GM21515 (cell line): ENCODE measurements around the gene PPIP5K1.
"Not testable (repeated sequence)": the region's sequence is repeated elsewhere in the genome, so short reads cannot be mapped to it uniquely, and the experiment has no call there.

ENCODE experiments used
- ATAC-seq: cut with Tn5 transposase; IDR thresholded peaks from one replicate; pipeline ENCODE4 v1.9.1; 2021; ENCODE audit not compliant: unreplicated experiment

Gene PPIP5K1

DNA sequence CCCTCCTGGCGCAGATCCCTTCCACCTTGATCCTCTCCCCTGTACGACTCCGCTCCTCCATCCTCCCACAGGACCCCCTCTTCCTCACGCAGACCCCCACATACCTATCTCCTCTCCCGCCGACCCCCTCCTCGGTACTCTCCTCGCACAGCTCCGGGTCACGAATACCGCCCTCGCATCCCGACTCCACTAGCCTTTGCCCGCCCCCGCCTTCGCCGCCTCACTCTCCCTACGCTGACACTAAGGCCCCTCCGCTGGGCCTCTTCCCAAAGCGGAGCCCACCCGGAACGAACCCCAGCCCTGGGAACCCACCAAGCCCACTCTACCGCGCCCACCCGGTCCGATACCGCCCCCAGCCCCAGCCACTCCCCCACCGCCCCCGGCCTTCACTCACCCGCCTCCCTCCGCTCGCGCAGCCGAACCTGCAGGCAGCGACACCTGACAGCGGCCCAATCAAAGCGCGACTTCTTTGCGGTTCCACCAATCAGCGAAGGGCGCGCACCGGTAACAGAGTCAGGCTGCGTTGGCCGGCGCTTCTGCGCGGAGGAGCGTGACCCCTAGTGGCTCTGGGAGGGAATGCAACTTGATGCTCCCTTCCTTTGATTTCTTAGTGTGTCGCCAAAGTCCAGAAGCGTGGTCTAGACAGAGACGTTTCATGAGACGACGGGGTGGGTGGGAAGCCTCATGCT, at the start of gene PPIP5K1:
PPIP5K1 (minus strand) TSS at position 431 of the 689 bp plus-strand sequence. CDS start 5,704 bp downstream, outside the sequence.
- ATAC-seq, result peak; percentile 84

DNA sequence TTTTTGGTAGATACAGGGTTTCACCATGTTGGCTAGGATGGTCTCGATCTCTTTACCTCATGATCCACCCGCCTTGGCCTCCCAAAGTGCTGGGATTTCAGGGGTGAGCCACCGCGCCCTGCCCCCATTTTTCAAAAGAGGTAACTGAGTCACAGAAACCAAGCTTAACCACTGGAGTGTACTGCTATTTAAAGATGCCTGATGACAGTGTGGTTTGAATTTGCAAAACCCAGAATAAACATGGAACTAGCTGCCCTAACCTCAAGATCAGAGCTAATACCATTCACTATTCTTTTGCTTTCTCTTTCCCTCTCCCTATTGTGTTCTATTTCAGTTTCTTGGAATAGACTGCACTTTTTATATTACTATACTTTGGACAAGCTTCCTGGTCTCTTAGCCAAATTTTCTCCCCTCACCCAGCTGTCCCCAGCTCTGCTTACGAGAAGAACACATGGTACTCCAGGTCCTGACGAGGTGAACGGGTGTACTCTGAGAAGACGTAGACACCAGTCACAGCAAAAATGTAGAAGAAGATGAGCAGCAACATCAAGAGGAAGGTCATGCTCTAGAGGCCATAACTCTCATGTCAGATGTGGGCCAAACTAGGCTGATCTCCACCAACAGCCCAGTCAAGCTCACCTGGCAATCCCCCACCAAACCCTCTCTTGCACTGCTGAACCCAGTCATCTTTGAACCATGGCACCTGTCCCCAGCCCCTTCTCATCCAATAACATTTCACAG, 48.6 kb upstream of the PPIP5K1 start:
- ATAC-seq, result not testable (repeated sequence)

DNA sequence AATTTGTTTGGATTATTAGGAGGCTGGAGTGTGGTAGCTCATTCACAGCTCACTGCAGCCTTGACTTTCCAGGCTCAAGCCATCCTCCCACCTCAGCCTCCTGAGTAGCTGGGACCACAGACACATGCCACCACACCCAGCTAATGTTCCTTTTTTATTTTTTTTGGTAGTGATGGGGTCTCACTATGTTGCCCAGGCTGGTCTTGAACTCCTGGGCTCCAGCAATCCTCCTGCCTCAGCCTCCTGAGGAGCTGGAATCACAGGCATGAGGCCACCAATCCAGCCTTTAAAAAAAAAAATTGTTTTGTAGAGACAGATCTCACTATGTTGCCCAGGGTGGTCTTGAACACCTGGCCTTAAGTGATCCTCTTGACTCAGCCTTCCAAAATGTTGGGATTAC, 36.9 kb upstream of the PPIP5K1 start:
- ATAC-seq, result not testable (repeated sequence)

DNA sequence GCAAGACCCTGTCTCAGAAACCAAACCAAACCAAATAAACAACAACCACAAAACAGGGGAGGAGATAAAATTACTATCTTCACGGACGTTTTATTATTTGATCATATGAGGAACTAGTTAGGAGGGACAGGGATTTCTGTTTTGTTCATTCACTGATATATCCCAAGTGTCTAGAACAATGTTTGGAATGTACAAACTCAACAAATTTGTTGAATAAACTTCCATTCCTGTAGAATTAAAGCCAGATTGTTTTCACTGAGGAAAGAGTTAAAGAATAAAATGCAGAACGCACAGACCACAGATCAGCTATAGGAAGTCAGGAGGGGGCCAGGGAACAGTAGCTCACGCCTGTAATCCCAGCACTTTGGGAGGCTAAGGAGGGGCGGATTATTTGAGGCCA, 35.1 kb upstream of the PPIP5K1 start:
- ATAC-seq, result no peak

DNA sequence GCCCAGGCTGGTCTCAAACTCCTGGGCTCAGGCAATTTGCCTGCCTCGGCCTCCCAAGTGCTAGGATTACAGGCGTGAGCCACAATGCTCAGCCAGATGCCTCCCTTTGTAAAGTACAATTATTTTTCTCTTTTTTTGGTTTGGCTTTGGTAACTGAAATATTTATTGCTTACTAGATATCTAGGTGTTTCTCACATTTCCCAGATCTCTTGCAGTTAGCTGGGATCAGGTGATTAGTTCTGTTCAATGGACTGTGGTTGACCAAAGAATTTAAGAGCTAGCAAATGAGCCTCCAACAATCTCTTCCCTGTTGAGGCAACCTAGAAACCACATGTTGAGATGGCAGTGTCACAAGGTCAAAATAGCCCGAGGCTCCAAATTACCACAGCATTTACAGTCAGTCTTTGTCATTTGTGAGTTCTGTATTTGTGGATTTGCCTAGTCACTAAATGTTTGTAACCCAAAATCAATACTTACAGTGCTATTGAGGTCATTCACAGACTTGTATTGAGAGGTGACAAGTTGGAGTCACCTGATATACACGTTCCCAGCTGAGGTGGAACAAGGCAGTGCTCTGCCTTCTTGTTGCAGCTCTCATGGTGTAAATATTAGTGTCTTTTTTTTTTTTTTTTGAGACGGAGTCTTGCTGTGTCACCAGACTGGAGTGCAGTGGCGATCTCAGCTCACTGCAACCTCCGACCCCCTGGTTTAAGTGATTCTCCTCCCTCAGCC, 32.2 kb upstream of the PPIP5K1 start:
- not testable (repeated sequence) for ATAC-seq

DNA sequence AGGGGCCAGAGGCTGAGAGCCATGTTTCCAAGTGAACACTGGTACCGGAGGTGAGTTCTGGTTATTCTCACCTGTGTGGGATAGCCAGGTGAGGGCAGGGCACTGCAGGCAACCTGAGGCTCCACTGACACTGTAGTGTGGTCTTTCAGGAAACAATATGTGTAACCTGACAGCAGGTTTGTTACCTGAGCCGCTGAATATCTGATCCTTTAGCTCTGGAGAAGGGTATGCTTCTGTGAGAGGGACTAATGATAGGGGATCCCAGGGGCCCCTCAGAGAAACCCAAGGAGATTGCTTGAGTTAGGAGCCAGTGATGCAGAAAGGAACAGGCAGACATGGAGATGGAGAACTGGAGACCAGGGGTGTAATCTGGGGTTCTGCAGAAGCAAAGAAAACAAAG, 28.7 kb upstream of the PPIP5K1 start, which contains the start of gene STRC:
STRC (minus strand) TSS at position 101 of the 400 bp plus-strand sequence; CDS start at position 23, 78 bp downstream.
- ATAC-seq, result not testable (repeated sequence)

DNA sequence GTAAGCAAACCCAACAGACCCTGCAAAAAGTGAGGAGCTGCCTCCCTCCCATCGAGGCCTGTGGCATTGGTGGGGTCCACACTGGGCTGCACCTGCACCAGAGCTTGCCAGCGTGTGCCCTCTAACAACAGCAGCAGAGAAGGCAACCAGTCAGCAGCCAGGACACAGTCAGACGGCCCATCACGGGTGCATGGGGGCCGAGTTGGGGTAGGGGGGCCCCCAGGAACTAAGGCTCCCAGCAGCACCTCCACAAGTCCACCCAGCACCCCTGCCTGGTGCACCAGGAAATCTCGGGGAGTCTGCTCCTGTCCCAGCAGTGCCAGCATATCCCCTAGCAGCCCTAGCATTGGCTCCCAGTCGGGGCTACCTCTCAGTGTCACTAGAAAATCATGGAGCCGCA, 27.7 kb upstream of the PPIP5K1 start:
- not testable (repeated sequence) for ATAC-seq

DNA sequence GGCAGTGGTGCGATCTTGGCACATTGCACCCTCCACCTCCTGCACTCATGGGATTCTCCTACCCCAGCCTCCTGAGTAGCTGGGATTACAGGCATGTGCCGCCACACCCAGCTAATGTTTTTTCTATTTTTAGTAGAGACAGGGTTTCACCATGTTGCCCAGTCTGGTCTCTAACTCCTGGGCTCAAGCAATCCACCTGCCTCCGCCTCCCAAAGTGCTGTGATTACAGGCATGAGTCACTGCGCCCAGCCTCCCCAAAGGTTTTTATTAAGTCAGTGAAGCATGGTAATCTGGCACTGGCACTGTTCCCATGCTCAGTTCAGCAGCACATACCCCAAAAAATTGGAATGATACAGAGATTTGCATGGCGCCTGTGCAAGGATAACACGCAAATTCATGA, 12.2 kb upstream of the PPIP5K1 start:
- not testable (repeated sequence) for ATAC-seq

DNA sequence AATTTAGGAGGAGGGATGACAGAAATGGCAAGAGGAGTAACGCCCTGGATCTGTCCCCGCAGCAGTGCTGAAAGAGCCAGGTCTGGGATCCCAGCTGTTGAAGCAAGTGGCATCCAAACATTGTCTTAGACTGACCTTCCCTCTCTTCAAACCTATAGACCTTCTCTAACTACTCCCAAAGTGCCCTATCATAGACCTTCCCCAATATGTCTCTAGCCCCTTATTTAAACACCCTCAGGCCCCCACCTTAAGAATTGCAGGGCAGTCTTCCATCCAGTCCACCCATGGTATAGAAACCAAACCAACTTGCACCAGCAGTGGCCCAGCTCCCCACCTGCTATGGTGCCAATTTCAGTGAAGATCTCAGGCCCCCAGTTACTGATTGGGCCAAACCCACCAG, 10.2 kb upstream of the PPIP5K1 start:
- not testable (repeated sequence) for ATAC-seq

DNA sequence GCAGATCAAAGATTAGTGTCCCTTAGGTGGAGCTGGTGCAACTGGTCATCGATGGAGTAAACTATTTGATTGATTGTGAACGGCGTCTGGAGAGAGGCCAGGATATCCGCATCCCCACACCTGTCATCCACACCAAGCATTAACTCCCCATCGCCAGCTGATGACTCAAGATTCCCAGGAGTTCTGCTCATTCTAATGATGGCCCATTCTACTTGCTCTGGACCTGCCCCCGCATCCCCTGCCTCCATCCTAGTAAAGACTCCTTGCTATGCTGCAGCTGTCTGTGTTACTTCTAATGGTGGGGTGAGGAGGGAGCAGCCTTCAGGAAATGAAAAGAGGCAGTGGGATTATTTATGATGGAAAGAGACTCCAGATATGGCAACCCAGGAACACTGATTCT, 9.1 kb upstream of the PPIP5K1 start:
- ATAC-seq, result not testable (repeated sequence)

DNA sequence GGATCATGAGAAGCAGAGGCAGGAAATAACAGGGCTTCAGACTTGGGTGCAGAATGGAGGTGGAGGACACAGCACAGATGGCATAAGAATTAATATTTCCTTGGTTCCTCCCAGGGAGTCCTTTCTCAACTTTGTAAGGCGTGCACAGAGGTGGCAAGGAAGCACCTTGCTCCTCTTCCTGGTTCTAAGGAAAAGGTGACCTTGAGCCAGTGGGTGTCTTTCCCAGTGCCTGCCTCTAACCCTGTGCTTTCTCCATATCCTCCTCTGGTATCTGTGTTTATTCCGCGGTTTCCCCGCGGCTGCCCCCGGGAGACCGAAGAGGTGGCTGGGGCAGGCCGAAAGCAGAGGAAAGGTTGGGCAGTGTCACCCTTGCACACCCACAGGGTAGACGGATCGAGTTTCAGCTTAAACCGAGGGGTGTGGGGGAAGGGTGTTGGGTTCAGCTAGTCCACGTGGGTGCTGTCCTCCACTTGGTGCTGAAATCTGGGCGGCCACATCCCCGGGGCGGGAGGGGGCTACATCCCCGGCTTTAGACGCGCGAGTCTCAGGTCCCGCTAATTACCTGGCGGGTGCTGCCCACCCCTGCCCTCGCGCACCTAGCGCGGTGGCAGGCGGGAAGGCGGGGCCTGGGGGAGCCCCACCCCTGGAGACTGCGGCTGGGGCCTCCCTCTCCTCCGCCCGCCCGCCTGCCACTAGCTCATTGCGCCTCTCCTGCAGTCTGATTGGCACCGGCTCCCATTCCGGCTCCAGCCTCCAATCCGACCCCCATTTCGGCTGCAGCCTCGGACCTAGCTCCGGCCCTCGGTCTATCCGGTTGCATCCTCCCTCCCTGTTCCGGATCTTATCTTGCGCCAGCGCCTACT, 3.6 kb upstream of the PPIP5K1 start, which contains the start of gene CKMT1B:
CKMT1B (plus strand) TSS at position 700 of the 863 bp plus-strand sequence. CDS start 192 bp downstream, outside the sequence.
- not testable (repeated sequence) for ATAC-seq

DNA sequence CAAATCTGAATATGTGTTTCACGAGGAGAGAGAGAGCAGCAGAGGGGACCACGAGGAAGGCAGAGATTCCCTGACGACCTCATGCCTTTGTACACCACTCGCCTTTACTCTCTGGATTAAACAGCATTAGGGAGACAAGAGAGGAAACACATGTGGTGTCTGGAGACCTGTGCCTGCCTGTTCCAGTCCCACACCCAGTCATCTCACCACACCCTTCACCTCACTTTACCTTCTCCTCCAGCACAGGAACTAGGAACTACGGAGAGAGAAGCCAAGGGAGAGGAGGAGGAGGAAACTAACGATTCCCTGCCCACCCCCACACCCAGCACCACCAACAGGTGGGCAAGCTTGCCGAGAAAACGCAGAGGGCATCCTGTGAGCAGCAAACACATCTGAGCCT, 2.8 kb upstream of the PPIP5K1 start:
- ATAC-seq, result not testable (repeated sequence)

DNA sequence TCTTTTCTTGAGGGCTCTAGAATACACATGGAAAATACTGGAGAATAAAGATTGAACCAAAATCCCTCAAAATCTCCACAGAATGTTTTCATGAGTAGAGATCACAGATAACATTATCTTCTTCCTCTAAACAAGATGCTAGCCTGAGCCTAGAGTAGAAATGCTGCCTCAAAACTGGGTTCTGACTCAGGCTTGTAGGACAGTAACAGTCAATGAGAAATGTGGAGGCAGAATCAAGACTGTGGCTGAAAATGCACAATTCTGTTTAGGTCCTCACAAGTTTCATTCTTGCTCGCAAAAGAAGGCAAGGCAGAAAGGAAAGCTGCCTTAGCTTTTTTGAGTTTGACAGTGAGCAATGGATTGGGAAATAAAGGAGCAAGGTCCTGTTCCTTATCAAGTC, 15.4 kb downstream of the PPIP5K1 start:
- ATAC-seq, result not testable (repeated sequence)

DNA sequence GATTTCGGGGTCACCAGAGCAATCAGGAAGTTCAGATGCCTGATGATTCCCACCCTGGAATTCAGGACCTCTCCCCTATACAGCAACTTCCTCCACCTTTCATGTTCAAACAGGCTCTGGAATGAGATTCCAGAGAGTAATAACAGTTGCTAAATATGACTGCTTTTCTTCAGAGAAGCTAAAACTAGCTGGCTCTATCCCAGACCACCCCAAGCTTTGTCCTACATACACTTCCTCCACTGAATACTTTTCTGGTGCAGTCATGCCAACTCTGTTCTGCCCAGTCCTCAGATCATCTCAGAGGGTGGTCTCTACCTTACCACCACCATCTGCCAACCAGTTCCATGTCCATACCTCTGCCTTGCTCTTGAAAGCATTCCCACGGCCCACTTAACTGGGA, 23.4 kb downstream of the PPIP5K1 start:
- not testable (repeated sequence) for ATAC-seq

DNA sequence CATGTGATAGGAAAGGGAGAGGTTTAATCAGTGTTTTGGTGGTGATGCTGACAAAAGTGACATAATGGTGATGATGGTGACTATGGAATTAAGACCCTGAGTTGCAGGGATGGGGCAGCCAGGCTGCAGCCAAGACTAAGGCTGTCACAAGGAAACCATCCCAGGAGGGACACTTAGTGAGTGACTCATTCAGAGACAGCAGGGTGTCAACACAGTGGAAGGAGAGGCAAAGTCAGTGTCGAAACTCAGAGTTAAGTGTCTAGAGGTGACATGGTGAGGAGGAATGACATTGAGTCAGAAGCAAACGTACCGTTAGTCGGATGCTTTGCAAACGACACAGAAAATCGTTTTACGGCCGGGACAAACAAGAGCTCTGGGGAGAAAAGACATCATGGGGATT, 26.2 kb downstream of the PPIP5K1 start:
- ATAC-seq, result not testable (repeated sequence)

DNA sequence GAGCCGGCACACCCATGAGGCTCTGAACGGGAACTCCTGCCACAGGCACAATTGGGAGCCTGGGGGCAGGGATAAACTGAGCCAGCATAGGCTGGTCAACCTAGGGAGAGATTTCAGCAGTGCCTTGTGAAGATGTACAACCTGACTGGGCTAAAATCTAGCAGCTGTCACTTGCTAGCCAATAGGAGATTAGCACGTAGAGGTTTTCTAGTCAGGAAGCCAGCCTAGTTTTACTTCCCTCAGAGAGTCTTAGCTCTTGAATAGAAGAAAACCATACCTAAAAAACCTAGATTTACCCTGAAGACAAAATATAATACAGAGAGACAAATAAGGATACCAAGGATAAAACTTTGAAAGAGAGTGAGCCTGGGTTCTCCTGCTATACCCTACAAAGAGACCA, 27.3 kb downstream of the PPIP5K1 start:
- not testable (repeated sequence) for ATAC-seq

DNA sequence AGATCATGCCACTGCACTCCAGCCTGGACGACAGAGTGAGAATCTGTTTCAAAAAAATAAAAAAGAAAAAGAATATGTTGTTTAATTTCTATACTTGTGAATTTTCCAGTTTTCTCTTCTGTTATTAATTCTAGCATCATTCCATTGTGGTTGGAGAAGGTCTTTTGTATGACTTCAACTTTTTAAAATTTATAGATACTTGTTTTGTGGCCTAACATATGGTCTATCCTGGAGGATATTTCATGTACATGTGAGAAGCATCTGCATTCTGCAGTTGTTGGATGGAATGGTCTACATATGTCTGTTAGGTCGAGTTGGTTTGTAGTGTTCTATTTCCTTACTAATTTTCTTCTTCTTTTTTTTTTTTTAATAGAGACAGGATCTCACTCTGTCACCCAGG, 37.0 kb downstream of the PPIP5K1 start:
- ATAC-seq, result no peak

DNA sequence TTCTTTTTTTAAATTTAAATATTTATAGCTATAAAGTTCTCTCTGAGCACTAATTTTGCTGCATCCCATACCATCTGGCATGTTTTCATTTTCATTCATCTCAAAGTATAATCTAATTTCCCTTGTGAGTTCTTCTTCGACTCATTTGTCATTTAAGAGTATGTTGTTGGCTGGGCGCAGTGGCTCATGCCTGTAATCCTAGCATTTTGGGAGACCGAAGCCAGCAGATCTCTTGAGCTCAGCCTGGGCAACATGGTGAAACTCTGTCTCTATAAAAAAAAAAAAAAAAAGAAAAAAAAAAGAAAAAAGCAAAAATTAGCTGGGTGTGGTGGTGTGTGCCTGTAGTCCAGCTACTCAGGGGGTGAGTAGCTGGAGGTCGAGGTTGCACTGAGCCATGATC, 37.8 kb downstream of the PPIP5K1 start:
- no peak for ATAC-seq

DNA sequence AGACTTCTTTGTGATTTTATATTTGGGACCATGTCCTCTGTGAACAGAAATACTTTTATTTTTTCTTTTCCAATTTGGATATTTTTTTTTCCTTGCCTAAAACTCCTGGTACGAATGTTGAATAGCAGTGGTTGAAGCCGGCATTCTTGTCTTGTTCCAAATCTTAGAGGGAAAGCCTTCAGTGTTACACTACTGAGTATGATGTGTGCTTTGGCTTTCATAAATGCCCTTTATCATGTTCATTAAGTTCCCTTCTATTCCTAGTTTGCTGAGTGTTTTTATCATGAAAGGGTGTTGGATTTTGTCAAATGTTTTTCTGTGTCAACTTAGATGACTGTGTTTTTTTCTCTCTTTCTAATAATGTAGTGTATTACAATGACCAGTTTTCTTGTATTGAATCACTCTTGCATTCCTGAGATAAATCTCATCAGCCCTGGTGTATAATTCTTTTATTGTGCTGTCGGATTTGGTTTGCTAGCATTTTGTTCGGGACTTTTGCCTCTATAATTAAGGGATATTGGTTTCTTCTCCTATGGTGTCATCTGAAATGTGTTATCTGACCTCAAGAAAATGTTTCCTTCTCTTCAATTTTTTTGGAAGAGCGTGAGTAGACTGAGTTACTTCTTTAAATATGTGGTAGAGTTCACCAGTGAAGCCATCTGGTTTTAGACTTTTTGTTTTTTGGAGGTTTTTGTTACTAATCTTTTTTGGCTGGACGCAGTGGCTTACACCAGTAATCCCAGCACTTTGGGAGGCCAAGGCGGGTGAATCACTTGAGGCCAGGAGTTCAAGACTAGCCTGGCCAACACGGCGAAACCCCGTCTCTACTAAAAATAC, 39.3 kb downstream of the PPIP5K1 start:
- ATAC-seq, result no peak

DNA sequence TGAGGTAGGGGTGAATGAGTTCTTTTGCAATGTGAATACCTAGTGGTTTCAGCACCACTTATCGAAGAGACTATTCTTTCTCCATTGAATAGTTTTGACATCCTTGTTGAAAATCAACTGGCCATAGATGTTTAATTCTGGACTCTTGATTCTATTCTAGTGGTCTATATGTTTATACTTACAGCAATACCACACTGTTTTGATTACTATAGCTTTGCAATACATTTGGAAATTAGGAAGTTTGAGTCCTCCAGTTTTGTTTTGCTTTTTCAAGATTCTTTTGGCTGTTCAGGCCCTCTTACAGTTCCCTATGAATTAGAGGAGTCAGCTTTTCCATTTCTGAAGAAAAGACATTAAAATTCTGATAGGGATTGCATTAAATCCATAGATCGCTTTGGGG, 42.5 kb downstream of the PPIP5K1 start:
- ATAC-seq, result no peak
